LNCAP (cell line): ENCODE results near the gene NEURL1B.

Experiments used
- TF ChIP-seq, protein P1 (sequence below): fragments of 450-650 bp; IDR thresholded peaks from 2 replicates; pipeline ENCODE4 v1.5.1; 2017; ENCODE audit warnings: mild to moderate bottlenecking

The NEURL1B gene

DNA sequence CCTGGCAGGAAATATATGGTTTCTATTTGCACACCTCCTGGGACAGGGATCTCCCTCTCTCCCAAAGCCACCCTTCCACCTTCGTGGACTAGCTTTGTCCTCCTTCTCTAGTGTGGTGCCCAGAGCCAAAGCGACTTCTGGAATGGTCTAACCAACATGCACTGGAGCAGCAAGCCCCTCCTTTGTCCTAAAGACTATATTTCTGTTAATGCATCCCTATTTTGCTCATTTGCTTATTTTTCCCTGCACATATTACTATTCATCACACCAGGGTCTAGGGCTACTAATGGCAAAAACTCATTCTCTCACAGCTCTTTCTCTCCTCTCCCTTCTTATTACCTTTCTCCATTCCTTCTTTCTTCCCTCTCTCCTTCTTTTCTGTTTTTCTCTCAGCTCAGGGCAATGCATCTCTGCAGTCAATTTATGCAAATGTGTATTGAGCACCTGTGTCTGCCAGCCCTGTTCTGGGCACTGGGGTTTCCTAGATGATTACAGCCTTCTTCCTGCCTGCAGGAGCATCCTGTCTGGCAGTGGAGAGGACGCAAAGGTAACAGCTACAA, 2.8 kb upstream of the NEURL1B start:
- TF ChIP-seq, protein P1, sequence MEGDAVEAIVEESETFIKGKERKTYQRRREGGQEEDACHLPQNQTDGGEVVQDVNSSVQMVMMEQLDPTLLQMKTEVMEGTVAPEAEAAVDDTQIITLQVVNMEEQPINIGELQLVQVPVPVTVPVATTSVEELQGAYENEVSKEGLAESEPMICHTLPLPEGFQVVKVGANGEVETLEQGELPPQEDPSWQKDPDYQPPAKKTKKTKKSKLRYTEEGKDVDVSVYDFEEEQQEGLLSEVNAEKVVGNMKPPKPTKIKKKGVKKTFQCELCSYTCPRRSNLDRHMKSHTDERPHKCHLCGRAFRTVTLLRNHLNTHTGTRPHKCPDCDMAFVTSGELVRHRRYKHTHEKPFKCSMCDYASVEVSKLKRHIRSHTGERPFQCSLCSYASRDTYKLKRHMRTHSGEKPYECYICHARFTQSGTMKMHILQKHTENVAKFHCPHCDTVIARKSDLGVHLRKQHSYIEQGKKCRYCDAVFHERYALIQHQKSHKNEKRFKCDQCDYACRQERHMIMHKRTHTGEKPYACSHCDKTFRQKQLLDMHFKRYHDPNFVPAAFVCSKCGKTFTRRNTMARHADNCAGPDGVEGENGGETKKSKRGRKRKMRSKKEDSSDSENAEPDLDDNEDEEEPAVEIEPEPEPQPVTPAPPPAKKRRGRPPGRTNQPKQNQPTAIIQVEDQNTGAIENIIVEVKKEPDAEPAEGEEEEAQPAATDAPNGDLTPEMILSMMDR, result no peak

DNA sequence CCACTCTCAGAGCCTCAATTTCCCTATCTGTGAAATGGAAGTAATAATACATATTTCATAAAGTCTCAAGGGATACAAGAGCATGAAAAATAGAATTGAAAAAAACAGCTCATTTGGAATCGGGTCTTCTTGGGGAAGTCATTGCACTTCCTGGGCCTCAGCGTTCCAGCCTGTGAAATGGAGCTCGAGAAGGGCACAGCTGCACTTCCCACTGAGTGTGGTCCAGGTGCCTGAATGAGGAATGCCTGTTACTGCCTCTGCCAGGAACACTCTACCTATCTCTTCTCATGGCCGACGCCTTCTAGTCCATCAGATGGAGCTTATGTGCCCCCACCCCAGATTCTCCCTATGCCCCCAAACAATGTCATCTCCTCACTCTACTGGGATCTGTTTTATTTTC, 924 bp upstream of the NEURL1B start:
- TF ChIP-seq, protein P1, result no peak

DNA sequence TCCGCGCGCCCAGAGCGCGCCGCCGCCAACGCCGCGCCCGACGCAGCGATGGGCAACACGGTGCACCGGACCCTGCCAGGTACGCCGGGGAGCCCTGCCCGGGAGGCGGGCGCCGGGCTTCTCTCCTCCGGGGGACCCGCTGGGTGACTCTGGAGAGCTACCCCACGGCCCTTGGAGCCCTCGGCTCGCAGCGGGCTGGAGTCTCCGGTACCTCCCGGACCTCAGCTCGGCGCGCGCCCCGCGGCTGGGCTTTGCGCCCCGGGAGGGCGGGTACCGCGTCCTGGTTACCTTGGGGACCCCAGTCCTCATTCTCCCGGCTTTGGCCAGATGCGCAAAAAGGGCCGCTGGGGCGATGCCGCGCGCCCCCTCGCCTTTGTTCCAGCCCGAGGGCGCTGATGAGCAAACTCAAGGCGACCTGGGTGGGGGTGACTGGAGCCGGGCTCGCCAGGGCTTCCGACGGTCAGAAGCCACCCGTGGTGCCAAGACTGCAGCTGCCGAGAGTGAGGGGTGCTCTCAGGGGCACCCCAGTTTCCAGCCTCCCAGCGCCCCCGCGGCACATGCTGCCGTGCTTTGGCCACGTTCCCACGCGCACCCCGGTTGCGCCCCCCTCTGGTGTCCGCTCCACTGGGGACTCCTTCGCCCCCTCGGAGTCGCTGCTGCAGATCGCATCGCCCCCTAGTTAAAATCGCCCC, 442 bp downstream of the NEURL1B start:
- TF ChIP-seq, protein P1, result peak; percentile 17; the same call in 1 of the 2 replicates

DNA sequence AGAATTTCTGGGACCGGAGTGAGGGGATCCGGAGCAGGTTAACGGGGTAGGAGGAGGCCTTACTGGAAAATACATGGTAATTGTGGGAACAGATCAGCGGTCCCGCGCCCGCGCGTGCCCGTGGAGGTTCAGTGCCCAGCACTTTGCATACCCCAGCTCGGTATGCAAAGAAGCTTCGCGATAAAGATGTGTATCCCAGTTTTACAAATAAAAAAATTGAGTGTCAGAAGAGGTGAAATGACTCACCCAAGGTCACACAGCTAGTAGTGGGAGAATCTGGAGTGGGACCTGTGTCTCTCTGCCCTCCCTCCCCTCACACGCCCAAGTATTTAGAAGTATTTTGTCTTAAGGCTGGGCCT, 967 bp downstream of the NEURL1B start:
- TF ChIP-seq, protein P1, result no peak

DNA sequence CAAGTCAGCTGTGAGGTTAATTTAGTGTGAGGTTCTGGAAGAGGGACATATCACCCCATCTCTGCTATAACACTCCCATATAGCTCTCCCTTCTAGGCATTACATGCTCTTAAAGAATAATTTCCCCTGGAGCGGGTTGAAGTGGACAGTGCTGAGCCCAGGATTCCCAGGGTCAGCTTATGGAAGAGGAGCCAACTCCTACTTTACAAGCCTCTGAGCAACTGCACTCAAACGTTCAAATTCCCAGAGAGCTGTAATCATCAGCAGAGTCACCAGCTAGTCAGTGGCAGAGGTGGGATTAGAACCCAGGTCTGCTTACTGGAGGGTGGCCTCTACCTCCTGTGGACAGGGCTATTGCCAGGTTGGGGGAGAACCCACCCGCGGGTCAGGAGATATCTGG, 1.4 kb downstream of the NEURL1B start:
- TF ChIP-seq, protein P1, result no peak

DNA sequence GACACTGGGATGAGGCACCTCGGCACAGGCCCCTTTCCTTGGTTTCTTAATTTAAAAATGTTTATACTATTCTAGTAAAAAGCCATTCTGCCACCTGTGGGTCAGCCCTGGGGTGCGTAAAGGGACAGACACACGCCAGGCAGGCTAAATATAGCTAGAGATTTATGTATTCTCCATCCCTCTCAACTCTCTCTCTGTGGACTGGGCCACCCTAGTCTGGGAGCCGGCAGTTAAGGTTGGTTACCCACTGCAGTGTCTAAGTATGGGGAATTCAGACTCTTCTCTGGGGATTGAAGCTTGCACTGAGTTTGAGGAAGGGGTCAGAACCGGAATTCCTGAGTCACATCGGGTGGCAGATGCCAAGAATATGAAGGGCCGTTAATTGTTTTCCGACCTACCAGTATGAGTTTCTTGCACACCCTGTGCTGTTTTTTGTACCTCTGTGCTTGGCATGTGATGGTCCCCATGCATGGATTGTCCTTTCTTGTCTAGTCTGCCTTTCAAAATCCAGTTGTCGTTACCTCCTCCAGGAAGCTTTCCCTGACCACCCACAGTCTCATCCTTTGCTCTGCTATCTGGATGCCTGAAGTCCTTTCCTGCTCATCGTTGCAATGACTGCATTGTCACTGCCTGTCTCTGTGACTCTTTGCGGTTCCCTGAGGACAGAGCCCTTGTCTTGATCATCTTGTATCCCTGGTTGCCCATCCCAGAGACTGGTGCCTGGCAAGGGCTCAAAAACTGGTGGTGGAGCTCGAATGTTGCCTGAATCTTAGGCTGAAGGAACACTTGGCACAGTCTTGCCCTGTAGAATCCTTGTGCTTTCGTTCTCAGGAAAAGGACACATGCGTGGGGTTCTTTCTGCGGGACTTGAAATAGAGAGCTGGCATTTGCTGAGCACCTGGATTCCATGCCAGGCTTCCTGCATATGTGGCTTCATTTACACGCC, 2.1 kb downstream of the NEURL1B start:
- TF ChIP-seq, protein P1, result no peak

DNA sequence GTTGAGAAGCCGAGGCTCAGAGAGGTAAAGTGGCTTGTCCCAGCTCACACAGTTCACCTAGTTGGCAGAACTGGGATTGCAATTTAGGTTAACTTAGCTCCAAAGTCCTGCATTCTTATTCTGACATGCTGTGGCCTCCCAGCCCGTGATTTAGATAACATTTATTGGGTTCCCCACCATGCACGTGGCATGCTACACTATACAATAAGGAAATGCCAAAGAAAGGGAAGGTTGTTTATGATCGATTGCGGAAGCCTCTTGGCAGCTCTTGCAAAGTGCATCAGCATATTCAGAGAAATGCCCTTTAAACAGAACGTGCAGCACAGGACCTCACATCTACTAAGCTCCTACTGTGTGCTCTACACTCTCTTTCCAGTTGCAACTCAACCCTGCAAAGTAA, 3.2 kb downstream of the NEURL1B start:
- TF ChIP-seq, protein P1, result no peak
